Pancreas (tissue), 10 donors: ENCODE measurements around the gene FSTL4. TPM values are rescaled to one million over a fixed set of nuclear protein-coding genes. Genes with fewer than 3 reads are reported as not detected.
"Not testable (repeated sequence)": the region's sequence is repeated elsewhere in the genome, so short reads cannot be mapped to it uniquely, and the experiment has no call there.

Experiments
- ATAC-seq, 4 donors: fragments of 200-7000 bp; cut with Tn5 transposase; one replicate each; pipeline versions ENCODE4 v1.8.0 to v1.9.1; 2020; ENCODE audit warnings: mild to moderate bottlenecking in 4 of 4, moderate library complexity in 4 of 4
- DNase-seq, 6 donors: peaks; one replicate each; pipeline ENCODE4 v3.0.0-alpha.2; 2020
- FAIRE-seq: peaks from 2 replicates; lab custom pipeline; 2012; peaks lifted over from hg19 to GRCh38; lab: Jason Lieb, UNC
- H3K27ac ChIP-seq, 4 donors: fragments of 200-600 bp; sonication (generic); 1 replicate in 3 of 4; 2 replicates in 1 of 4; pipeline versions ENCODE4 v1.5.0 to v1.8.0; 2020
- H3K27me3 ChIP-seq, 4 donors: fragments of 200-600 bp; one replicate each; pipeline ENCODE4 v1.8.0; 2021
- H3K36me3 ChIP-seq, 3 donors: fragments of 200-600 bp; sonication (generic) in 1 of 3; one replicate each; pipeline versions ENCODE4 v1.5.0 to v1.8.0; 2020 to 2021
- H3K4me1 ChIP-seq, 3 donors: fragments of 200-600 bp; one replicate each; pipeline ENCODE4 v1.8.0; 2021
- H3K4me3 ChIP-seq, 4 donors: fragments of 200-600 bp; sonication (generic) in 2 of 4; one replicate each; pipeline versions ENCODE4 v1.5.0 to v1.8.0; 2020 to 2021
- H3K9me3 ChIP-seq, 4 donors: fragments of 200-600 bp; one replicate each; pipeline ENCODE4 v1.8.0; 2021
- WGBS, 2 donors: extraction: QIAGEN DNeasy Blood & Tissue Kit; methylation state at CpG; one replicate each; pipeline ENCODE4 v1.1.7; 2013; 5-methylcytosine and 5-hydroxymethylcytosine counted together
- intact Hi-C, 3 donors: fragments of 100-400 bp; cut with DNase I; formaldehyde crosslinking; loops; one replicate each; pipeline versions ENCODE4 v1.11.1 to v1.14.2; 2022
- polyA plus RNA-seq, 2 donors: library from polyadenylated mRNA; stranded (reverse); fragments of 200-250 nt; gene quantifications; one replicate each; pipeline ENCODE4 v1.2.3, GENCODE V29; 2013
- total RNA-seq, 6 donors: library from RNA; stranded (reverse); fragmentation: NEBNext Ultra II Directional in 4 of 6; extraction: Animal tissue kit (Norgen Biotek cat#: 25700) in 4 of 6; gene quantifications; one replicate each; pipeline versions ENCODE4 v1.2.1 to v1.2.4, GENCODE V29; 2021 to 2023
- TF ChIP-seq, protein P1 (sequence below), 4 donors: fragments of 200-600 bp; sonication (generic) in 3 of 4; IDR thresholded peaks; one replicate each; pipeline versions ENCODE4 v1.5.0 to v1.8.0; 2021; ENCODE audit warnings: antibody characterized with exemption in 4 of 4
- donor health status: healthy with polysubstance abuse.
- donor health status: DM: no; HTN: no; CAD: no; lungs with moderate emphysema.
- donor health status: DM: no; HTN: no; CAD: no.
- donor health status: control.
- donor health status: control.
- donor health status: Bipolar disorder and iron deficiency.
- donor health status: DM: yes; HTN: yes; CAD: no.
- donor health status: DM: no; HTN: no; CAD: no.
- donor health status: DM: no; HTN: no; CAD: no.
- donor health status: DM: yes; HTN: yes; CAD: no.

FSTL4 gene
- total and polyA plus RNA-seq, 8 donors, result 0.68 to 2.4 (median 1.4) TPM

DNA sequence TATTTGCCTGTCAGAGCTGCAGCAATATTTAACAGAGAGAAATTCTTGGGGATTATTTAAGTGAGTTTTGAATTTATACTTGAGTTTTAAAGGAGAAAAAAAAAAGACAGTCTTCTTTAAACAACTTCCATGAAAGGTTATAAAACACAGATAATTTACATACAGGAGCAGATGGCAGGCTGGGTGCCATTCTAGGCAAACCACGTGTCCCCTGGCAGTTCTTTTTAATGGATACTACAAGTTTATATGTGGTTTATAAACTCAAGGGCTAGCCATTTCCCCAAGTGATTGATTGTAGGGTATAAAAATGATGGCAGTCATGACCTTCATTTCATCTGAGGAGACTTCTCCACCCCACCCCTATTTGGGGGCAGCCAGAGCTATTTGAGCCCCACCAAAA, 166.6 kb downstream of the FSTL4 start:
- intact Hi-C loops, result no loop called here
- DNase-seq (no peak), ATAC-seq (no peak), FAIRE-seq (no peak)
- Histone ChIP-seq H3K4me3 (no peak overlapping the region), H3K9me3 (no peaks in the 10 kb centered on the region), H3K27ac (no peak overlapping the region), H3K36me3 (no peaks in the 10 kb centered on the region), H3K27me3 (no peaks in the 10 kb centered on the region), H3K4me1 (no peaks in the 10 kb centered on the region)
- 27 to 34% methylated on average over 1 of the region's 1 CpG for WGBS, 2 donors
- TF ChIP-seq, protein P1, sequence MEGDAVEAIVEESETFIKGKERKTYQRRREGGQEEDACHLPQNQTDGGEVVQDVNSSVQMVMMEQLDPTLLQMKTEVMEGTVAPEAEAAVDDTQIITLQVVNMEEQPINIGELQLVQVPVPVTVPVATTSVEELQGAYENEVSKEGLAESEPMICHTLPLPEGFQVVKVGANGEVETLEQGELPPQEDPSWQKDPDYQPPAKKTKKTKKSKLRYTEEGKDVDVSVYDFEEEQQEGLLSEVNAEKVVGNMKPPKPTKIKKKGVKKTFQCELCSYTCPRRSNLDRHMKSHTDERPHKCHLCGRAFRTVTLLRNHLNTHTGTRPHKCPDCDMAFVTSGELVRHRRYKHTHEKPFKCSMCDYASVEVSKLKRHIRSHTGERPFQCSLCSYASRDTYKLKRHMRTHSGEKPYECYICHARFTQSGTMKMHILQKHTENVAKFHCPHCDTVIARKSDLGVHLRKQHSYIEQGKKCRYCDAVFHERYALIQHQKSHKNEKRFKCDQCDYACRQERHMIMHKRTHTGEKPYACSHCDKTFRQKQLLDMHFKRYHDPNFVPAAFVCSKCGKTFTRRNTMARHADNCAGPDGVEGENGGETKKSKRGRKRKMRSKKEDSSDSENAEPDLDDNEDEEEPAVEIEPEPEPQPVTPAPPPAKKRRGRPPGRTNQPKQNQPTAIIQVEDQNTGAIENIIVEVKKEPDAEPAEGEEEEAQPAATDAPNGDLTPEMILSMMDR (IDR thresholded peaks at IDR 0.05), result no peak

GRCh38 chr5:133445204-133445603, 167.1 kb downstream of the FSTL4 start:
- H3K4me1 ChIP-seq, ATAC-seq, intact Hi-C loops, H3K27me3 ChIP-seq, H3K36me3 ChIP-seq, H3K27ac ChIP-seq, H3K4me3 ChIP-seq, FAIRE-seq, H3K9me3 ChIP-seq, DNase-seq: not testable (repeated sequence)
- 84 to 90% methylated on average over 10 of the region's 10 CpGs for WGBS, 2 donors

- Histone ChIP-seq H3K9me3 (no peaks in the 10 kb centered on the region), H3K27me3 (no peaks in the 10 kb centered on the region), H3K36me3 (no peaks in the 10 kb centered on the region), H3K4me3 (no peak overlapping the region), H3K4me1 (no peaks in the 10 kb centered on the region), H3K27ac (no peak overlapping the region)
- intact Hi-C loops, result no loop called here
- TF ChIP-seq, protein P1 (IDR thresholded peaks at IDR 0.05), result no peak
- FAIRE-seq (no peak), DNase-seq (no peak), ATAC-seq (no peak)
- 90 to 91% methylated on average over 5 of the region's 5 CpGs for WGBS, 2 donors
Observed at GRCh38 chr5:133444711-133445110, 167.6 kb downstream of the FSTL4 start.

GRCh38 chr5:133441166-133441815, 171.1 kb downstream of the FSTL4 start:
- FAIRE-seq (no peak), ATAC-seq (no peak)

GRCh38 chr5:133440467-133441115, 171.8 kb downstream of the FSTL4 start:
- FAIRE-seq (no peak), DNase-seq (no peak), ATAC-seq (peak in 2 of 4 donors; percentile 35 to 38)
- Histone ChIP-seq H3K27ac (no peak overlapping the region), H3K27me3 (no peaks in the 10 kb centered on the region), H3K4me1 (no peaks in the 10 kb centered on the region), H3K36me3 (no peaks in the 10 kb centered on the region), H3K9me3 (no peaks in the 10 kb centered on the region), H3K4me3 (no peak overlapping the region)
- TF ChIP-seq, protein P1 (IDR thresholded peaks at IDR 0.05), result no peak
- WGBS, 2 donors, result 75 to 79% methylated on average over 7 of the region's 7 CpGs
- intact Hi-C loops, result no loop called here

More at GRCh38 chr5:133441166-133441815, 171.1 kb downstream of the FSTL4 start:
- intact Hi-C loops, result no loop called here
- DNase-seq, result no peak
- no peak overlapping the region for H3K4me3 ChIP-seq
- H3K9me3 ChIP-seq, result no peaks in the 10 kb centered on the region
- 71 to 84% methylated on average over 7 of the region's 7 CpGs for WGBS, 2 donors
- no peak overlapping the region for H3K27ac ChIP-seq
- no peaks in the 10 kb centered on the region for H3K36me3 ChIP-seq
- TF ChIP-seq, protein P1 (IDR thresholded peaks at IDR 0.05), result no peak
- no peaks in the 10 kb centered on the region for H3K4me1 ChIP-seq
- H3K27me3 ChIP-seq, result no peaks in the 10 kb centered on the region
